GM19328 (cell line): ENCODE data around the gene SLC26A2.
"Not testable (repeated sequence)": the region's sequence is repeated elsewhere in the genome, so short reads cannot be mapped to it uniquely, and the experiment has no call there.

Experiments used
- ATAC-seq: cut with Tn5 transposase; IDR thresholded peaks from one replicate; pipeline ENCODE4 v1.9.1; 2021; ENCODE audit warnings: mild to moderate bottlenecking, moderate library complexity; ENCODE audit not compliant: unreplicated experiment

SLC26A2 gene

GRCh38 chr5:150000990-150001659 is 40.6 kb downstream of the SLC26A2 start:
- peak; percentile 1 for ATAC-seq

- peak; percentile 44 for ATAC-seq
Observed at GRCh38 chr5:150001660-150002486, 41.3 kb downstream of the SLC26A2 start.

- no peak for ATAC-seq
Observed at GRCh38 chr5:150006318-150006717, 45.8 kb downstream of the SLC26A2 start.

GRCh38 chr5:150007050-150007449 is 46.5 kb downstream of the SLC26A2 start:
- no peak for ATAC-seq

GRCh38 chr5:150009671-150010387 is 49.3 kb downstream of the SLC26A2 start:
- ATAC-seq: no peak

- ATAC-seq: no peak
Observed at GRCh38 chr5:150013931-150014330, 53.4 kb downstream of the SLC26A2 start.

- ATAC-seq: no peak
Observed at GRCh38 chr5:150014456-150014855, 53.9 kb downstream of the SLC26A2 start.

GRCh38 chr5:150015415-150015814 is 54.9 kb downstream of the SLC26A2 start:
- no peak for ATAC-seq

GRCh38 chr5:150016537-150016936 is 56.0 kb downstream of the SLC26A2 start:
- no peak for ATAC-seq

GRCh38 chr5:150017226-150018005 is 56.9 kb downstream of the SLC26A2 start:
- no peak for ATAC-seq

- no peak for ATAC-seq
Observed at GRCh38 chr5:150020249-150020648, 59.7 kb downstream of the SLC26A2 start.

GRCh38 chr5:150021491-150022157 is 61.1 kb downstream of the SLC26A2 start:
- no peak for ATAC-seq

- ATAC-seq: no peak
Observed at GRCh38 chr5:150022158-150022531, 61.6 kb downstream of the SLC26A2 start.

GRCh38 chr5:150022681-150023080 is 62.1 kb downstream of the SLC26A2 start:
- ATAC-seq: no peak

- no peak for ATAC-seq
Observed at GRCh38 chr5:150023136-150023535, 62.6 kb downstream of the SLC26A2 start.

- no peak for ATAC-seq
Observed at GRCh38 chr5:150024346-150024984, 63.9 kb downstream of the SLC26A2 start.

- no peak for ATAC-seq
Observed at GRCh38 chr5:150026682-150027172, 66.2 kb downstream of the SLC26A2 start.

- ATAC-seq: not testable (repeated sequence)
Observed at GRCh38 chr5:150028047-150028446, 67.5 kb downstream of the SLC26A2 start.

- ATAC-seq: no peak
Observed at GRCh38 chr5:150033334-150033733, 72.8 kb downstream of the SLC26A2 start.

- ATAC-seq: no peak
Observed at GRCh38 chr5:150034662-150035061, 74.1 kb downstream of the SLC26A2 start.
